Daoy (cell line): ENCODE measurements around the gene PREPL. TPM values are rescaled to one million over a fixed set of nuclear protein-coding genes. Genes with fewer than 3 reads are reported as not detected.

Experiments used
- total RNA-seq: library from RNA; depleted of rRNA; stranded (reverse); fragments of >200 nt; shearing (Covaris generic); gene quantifications from 2 replicates; pipeline ENCODE4 v1.2.3, GENCODE V29; 2014; rRNA removed

PREPL gene
- total RNA-seq, 1 experiment from 2014 or later, result 34.1 TPM

Other genes with a start within 250 kb of the PREPL start
- 20.7 and 23.0 TPM in 2 replicates for gene PPM1B, start 192.6 kb downstream of the PREPL start, total RNA-seq
- not detected in 2 replicates for gene SLC3A1, start 86.0 kb downstream of the PREPL start, total RNA-seq
- gene CAMKMT, start 453 bp upstream of the PREPL start, total RNA-seq, result 14.2 and 24.4 TPM in 2 replicates